HG02588 (cell line): Measurements from ENCODE around the gene SLC25A30.
"Not testable (repeated sequence)": the region's sequence is repeated elsewhere in the genome, so short reads cannot be mapped to it uniquely, and the experiment has no call there.

Source experiments
- ATAC-seq: cut with Tn5 transposase; IDR thresholded peaks from one replicate; pipeline ENCODE4 v1.9.1; 2021; ENCODE audit warnings: mild to moderate bottlenecking, moderate library complexity; ENCODE audit not compliant: unreplicated experiment

Gene SLC25A30

DNA sequence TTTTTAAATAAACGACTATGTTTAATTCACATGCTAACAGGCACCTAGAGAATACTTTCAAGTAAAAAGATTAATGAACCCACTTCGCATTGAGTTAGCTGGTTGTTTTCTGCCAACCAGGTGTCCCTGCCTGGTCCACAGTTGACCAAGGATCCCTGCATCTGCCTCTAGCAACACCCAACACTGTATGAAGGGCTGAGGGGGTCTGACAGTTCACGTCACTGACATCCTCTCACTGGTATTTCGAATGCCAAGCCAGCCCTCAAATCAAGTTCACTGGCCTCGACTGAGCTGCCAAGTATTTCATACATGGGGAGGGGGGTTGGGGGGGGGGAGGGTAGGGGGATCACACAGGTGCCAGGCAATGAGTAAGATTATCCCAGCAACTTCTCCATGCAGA is 25.4 kb downstream of the SLC25A30 start:
- ATAC-seq: no peak

DNA sequence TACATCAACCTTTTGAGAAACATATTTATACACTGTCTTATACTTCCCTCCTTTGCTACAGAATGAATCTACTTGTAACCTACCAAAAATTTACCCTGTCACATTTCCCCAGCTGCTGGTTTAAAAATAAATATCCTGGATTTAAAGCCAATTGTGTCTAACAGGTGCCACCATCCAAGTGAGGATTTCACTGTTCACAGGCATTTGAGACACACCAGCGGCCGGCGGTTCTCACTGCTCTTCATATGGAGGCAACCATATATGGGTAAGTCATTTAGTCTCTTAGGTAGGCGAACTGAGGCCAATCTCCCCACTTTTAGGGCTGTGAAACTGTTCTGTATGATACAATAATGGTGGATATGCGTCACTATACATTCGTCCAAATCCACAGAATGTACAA is 26.2 kb downstream of the SLC25A30 start:
- no peak for ATAC-seq

DNA sequence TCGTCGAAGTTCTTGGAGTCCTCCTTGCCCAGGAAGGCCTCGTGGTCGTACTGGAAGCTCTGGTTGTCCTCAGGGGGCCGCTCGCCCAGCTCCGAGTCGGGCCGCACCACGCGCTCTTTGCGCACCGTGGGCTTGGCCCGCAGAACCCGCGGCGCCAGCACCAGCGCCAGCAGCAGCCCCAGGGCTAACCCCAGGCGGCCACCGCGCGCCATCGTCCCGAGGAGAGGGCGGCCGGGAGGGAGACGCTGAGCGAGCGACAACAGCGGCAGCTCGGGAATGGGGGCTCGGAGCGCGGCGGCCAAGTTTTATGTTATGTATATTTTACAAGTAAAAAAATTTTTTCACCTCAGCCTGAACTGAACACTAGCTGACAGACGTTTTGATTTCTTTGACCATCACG is 27.0 kb downstream of the SLC25A30 start:
- not testable (repeated sequence) for ATAC-seq

DNA sequence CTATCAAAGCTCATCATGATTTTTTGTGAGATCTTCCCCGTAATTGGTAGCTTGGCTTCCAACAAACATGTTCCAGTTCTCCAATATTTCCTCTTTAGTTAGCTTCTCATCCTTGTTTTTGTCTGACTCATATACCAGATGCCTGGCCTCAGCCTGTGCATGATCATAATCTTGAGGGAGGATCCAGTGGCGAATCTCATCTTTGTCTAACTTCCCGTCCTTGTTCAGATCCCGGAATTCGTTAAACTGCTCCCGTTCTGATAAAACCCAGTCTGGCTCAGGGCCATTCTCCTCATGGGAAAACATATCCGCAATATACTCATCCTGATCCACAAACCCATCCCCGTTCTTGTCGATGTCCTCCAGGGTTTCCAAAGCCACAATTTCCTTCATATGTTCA is 27.8 kb downstream of the SLC25A30 start:
- ATAC-seq: not testable (repeated sequence)

DNA sequence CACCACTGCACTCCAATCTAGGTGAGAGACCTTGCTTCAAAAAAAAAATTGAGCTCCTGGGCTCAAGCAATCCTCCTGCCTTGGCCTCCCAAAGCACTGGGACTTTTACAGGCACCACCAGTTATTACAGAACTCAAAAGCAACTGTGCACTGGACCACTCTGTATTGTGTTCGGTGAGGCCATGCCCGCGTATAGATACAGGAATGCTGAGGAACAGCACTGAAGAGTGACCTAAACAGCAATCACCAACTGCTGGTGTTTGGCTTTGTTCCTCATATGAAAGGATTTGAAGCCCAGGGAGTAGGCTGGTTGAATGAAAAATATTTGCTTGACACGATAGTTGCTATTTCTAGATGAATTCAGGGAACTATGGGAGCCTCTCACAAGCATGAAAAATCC is 29.5 kb downstream of the SLC25A30 start:
- ATAC-seq: no peak

DNA sequence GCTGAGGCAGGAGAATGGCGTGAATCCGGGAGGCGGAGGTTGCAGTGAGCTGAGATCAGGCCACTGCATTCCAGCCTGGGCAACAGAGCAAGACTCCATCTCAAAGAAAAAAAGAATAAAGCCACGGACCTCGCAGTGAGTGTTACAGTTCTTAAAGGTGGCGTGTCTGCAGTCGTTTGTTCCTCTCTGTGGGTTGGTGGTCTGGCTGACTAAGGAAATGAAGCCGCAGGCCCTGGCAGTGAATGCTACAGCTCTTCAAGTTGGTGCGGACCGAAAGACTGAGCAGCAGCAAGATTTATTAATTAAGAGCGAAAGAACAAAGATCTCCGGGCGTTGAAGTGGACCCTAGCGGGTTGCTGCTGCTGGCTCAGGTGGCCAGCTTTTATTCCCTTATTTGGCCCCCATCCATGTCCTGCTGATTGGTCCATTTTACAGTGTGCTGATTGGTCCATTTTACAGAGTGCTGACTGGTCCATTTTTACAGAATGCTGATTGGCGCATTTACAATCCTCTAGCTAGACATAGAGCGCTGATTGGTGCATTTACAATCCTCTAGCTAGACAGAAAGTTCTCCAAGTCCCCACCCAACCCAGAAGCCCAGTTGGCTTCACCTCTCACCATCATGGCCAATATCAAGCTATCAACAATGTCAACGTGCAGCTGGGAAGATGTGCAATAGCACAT is 31.1 kb downstream of the SLC25A30 start:
- ATAC-seq: not testable (repeated sequence)

DNA sequence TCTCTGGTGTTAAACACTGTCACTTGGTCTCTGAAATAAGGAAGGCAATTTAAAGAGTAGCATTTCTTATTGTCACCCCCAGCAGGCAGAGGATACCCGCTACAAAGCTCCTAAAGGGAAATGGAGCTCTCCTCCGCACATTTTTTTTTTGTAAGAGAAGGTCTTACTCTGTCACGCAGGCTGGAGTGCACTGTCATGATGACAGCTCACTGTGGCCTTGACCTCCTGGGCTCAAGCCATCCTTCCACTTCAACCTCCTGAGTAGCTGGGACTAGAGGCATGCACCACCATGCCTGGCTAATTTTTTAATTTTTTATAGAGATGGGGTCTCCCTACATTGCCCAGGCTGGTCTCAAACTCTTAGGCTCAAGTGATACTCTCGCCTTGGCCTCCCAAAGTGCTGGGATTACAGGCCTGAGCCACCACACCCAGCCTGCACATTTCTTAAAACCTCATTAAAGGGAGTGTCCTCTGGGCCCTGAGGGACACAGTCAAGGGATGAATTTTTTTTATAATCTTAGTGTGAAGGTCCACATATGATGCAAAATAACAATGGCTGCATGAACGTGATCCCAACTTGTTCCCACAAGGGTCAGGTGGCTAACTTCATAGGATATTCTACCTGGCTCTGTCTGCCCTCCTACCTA is 32.1 kb downstream of the SLC25A30 start:
- ATAC-seq: no peak

DNA sequence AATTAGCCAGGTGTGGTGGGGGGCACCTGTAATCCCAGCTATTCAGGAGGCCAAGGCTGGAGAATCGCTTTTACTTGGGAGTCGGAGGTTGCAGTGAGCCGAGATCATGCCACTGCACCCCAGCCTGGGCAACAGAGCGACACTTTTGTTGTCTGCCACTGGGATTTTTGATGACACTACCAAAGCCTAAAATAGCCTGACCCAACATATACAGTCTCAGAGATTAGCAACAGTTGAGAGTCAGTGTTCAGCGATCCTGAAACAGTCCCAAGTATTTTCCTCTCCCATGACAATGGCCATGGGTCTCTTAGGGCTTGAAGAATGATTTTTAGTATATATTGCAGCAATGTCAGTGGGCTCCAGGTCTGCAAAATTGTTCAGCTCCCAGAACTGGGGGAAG is 32.9 kb downstream of the SLC25A30 start:
- ATAC-seq: no peak

DNA sequence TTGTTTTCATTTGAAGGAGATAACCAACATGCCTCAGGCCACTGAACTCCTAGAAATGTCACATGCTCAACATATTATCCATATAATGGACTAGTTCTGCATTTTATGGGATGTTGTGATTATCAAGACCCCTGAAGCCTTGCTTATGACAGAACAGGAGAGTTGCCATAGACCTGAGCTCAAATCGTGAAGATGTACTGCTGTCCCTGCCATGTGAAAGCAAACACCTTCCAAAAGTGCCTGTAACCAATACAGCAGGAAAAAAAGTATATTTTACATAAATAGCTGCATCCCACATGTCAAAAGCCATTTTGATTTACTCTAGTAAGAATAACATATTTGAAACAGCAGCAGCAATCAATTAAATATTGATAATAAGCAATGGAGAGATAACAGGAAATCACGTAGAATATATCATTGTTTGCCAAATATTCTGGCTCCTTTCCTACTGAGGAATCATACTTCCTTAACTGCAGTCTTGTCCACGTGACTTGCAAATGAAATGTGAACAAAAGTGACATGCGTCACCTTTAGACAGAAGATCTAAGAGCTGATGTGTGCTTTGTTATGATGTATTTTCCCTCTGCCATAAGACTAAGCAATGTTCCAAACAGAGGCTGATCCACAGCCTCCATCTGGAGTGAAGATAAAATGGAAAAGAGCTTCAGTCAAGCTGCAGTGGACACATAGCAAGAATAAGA is 33.5 kb downstream of the SLC25A30 start:
- ATAC-seq: no peak

DNA sequence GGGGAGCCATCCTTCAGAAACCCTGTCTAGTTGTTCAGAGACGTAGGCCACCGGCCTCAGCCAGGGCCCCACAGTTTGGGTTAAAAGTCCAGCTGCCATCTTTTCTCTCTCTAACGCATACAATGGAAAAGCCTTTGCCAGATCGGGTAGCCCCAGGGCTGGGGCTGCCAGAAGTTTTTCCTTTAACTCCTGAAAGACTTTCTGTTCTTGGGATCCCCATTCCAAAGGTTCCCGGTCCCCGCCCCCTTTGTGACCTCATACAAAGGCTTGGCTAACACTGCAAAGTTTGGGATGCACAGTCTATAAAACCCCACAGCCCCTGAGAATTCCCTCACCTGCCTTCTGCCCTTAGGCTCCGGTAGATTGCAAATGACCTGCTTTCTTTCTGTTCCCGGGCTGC is 35.4 kb downstream of the SLC25A30 start:
- ATAC-seq: not testable (repeated sequence)

DNA sequence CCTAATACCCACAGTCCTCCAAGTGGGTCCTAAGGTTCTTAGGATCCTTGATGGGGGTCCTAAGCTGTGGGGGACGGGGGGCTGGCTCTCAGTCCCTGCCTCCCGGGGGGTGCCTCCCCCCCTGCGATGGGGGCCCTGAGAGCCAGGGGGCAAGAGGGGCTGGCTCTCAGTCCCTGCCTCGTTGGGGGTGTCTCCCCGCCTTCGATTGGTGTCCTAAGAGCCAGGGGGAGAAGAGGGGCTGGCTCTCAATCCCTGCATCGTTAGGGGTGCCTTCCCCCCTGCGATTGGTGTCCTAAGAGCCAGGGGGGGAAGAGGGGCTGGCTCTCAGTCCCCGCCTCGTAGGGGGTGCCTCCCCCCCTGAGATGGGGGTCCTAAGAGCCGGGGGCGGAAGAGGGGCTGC is 37.0 kb downstream of the SLC25A30 start:
- no peak for ATAC-seq

DNA sequence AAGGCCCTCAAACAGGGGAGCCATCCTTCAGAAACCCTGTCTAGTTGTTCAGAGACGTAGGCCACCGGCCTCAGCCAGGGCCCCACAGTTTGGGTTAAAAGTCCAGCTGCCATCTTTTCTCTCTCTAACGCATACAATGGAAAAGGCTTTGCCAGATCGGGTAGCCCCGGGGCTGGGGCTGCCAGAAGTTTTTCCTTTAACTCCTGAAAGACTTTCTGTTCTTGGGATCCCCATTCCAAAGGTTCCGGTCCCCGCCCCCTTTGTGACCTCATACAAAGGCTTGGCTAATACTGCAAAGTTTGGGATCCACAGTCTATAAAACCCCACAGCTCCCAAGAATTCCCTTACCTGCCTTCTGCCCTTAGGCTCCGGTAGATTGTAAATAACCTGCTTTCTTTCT is 37.5 kb downstream of the SLC25A30 start:
- not testable (repeated sequence) for ATAC-seq

DNA sequence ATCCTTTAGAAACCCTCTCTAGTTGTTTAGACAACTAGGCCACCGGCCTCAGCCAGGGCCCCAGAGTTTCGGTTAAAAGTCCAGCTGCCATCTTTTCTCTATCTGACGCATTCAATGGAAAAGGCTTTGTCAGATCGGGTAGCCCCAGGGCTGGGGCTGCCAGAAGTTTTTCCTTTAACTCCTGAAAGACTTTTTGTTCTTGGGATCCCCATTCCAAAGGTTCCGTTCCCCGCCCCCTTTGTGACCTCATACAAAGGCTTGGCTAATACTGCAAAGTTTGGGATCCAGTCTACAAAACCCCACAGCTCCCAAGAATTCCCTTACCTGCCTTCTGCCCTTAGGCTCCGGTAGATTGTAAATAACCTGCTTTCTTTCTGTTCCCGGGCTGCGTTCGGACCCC is 38.7 kb downstream of the SLC25A30 start:
- not testable (repeated sequence) for ATAC-seq

DNA sequence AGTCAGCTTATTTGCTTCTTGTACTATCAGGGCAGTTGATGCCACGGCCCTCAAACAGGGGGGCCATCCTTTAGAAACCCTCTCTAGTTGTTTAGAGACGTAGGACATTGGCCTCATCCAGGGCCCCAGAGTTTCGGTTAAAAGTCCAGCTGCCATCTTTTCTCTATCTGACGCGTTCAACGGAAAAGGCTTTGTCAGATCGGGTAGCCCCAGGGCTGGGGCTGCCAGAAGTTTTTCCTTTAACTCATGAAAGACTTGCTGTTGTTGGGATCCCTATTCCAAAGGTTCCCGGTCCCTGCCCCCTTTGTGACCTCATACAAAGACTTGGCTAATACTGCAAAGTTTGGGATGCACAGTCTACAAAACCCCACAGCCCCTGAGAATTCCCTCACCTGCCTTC is 39.4 kb downstream of the SLC25A30 start:
- not testable (repeated sequence) for ATAC-seq

DNA sequence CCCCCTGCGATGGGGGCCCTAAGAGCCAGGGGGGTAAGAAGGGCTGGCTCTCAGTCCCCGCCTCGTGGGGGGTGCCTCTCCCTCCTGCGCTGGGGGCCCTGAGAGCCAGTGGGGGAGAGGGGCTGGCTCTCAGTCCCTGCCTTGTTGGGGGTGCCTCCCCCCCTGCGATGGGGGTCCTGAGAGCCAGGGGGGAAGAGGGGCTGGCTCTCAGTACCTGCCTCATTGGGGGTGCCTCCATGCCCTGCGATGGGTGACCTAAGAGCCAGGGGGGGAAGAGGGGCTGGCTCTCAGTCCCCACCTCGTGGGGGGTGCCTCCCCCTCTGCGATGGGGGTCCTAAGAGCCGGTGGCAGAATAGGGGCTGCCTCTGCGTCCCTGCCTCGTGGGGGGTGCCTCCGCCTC is 40.9 kb downstream of the SLC25A30 start:
- not testable (repeated sequence) for ATAC-seq

DNA sequence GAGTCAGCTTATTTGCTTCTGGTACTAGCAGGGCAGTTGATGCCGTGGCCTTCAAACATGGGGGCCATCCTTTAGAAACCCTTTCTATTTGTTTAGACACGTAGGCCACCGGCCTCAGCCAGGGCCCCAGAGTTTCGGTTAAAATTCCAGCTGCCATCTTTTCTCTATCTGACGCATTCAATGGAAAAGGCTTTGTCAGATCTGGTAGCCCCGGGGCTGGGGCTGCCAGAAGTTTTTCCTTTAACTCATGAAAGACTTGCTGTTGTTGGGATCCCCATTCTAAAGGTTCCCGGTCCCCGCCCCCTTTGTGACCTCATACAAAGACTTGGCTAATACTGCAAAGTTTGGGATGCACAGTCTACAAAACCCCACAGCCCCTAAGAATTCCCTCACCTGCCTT is 41.5 kb downstream of the SLC25A30 start:
- not testable (repeated sequence) for ATAC-seq

DNA sequence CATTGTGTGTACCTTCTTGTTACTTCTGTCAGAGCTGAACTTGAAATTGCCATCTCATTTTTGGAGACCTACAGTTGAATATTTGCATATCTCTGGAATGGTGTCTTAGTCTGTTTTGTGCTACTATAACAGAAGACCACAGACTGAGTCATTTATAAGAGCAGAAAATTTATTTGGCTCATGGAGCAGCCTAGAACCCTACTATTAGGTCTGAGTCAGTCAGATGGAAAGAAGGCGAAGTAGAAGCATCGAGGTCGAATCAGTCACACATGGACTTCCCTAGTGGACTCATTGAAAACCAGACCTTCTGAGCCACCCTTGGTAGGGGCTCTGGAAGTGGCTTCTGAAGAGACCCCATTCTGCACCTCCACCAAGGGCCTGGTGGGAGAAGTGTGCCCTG is 43.3 kb downstream of the SLC25A30 start:
- ATAC-seq: no peak

DNA sequence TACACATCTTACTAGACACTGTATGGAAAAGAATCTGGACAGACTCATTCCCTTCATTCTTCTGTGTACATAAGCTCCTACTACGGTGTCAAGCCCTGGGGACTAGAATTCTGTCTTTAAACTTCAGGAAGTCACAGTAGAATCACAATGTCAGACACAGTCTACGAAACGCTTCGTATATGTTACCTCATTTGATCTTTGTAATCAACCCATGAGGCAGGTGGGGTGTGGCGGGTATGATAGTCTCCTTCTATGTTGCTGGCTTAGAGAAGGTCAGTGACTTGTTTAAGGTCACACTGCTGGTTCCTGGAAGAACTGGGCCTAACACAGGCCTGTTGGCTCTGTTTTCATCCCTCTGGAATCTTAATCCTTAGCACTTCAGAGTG is 45.0 kb downstream of the SLC25A30 start:
- ATAC-seq: no peak

DNA sequence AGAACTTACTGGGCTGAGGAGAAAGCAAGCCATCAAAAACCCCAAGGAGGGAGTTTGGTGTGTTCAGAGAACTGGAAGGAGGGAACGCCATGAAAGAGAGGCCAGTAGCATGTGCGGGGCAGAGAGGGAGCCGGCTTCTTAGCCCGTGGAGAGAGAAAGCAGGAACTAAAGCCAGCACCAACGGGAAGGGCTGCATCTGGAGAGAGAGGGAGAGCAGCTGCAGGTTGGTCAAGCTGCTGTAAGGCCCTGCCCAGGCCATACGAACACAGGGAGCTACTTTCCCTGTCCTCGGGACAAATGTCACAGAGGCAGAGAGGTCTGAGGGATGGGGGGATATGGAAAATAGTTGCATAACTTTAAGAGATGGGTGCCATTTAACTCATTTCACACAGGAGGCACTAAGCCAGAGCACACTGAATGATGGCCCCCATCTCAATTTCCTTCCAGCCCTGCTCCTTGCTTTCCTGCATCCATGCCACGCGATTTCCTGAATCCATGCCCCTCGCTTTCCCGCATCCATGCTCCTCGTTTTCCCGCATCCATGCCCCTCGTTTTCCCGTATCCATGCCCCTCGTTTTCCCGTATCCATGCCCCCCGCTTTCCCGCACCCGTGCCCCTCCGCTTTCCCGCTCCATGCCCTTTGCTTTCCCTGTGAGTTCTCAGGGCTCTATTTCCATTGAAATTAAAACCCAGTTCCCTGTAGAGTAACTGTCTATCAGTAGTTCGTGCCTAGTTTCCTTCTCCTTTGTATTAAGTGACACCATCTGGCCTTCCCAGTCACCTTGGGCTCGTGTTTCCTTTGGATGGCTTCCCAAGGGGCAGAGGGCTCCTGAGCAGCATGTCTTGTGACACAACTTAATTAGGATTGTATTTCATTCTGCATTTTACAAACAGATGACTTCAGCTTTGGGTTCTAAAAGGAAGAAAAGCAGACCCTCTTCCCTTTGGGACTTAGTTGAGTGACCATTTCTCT is 45.7 kb downstream of the SLC25A30 start:
- ATAC-seq: no peak

DNA sequence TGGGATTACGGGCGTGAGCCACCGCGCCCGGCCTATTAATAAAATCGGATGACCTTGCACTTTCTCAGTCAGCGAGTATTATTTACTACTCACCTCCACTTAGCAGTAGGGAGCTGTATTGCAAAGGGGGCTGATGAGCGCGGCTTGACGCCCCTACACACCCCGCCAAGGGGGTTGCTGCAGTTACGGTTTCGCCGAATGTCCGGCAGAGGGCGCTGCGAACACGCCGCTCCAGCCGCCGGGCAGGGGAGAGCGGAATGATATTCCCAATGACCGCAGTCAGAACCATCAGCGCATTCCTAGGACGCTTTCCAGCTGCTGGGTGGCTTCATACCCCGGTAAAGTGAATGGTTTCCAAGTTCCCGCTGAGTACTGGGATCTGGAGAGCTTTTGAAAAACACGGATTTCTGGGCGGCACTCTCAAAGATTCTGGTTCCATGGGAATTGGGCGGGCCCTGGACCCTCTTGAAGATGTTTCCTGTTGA is 47.2 kb downstream of the SLC25A30 start:
- no peak for ATAC-seq

DNA sequence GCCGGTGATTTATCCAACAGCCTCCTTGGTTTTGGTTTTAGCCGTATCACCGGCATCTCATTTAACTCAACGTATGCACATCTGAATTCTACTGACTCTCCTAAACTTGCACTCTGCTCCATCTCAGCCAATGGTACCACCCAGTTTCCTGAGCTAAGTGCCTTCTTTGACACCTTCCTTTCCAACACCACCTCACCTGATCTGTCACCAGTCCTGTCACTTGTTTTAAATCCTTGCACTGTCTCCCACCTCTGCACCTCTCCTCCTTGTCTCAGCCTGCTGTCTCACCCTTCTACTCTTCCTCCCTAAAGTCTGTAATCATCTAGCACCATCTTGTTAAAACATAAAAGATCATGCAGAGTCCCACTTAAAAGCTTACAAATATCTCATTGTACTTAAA is 49.1 kb downstream of the SLC25A30 start:
- no peak for ATAC-seq
